Stomach (tissue), 9 donors: ENCODE data around the gene FGFRL1. TPM values are rescaled to one million over a fixed set of nuclear protein-coding genes. Genes with fewer than 3 reads are reported as not detected.

ENCODE experiments used
- DNase-seq, 2 donors: peaks; one replicate each; pipeline versions ENCODE4 v3.0.0 to v3.0.0-alpha.2; 2013 to 2019
- H3K27ac ChIP-seq, 5 donors: fragments of 200-600 bp in 4 of 5; sonication (generic) in 4 of 5; one replicate each; pipeline ENCODE4 v1.5.1; 2013 to 2019; ENCODE audit warnings: mild to moderate bottlenecking in 1 of 5, moderate library complexity in 1 of 5
- H3K27me3 ChIP-seq, 3 donors: fragments of 200-600 bp; sonication (generic); one replicate each; pipeline ENCODE4 v1.5.1; 2017 to 2019; ENCODE audit warnings: mixed run types in 1 of 3
- H3K36me3 ChIP-seq, 4 donors: fragments of 200-600 bp; sonication (generic); 1 replicate in 3 of 4; 2 replicates in 1 of 4; pipeline ENCODE4 v1.5.1; 2016 to 2019
- H3K4me1 ChIP-seq, 4 donors: fragments of 200-600 bp; sonication (generic); one replicate each; pipeline ENCODE4 v1.5.1; 2016 to 2019
- H3K4me3 ChIP-seq, 4 donors: fragments of 200-600 bp; sonication (generic) in 3 of 4; one replicate each; pipeline ENCODE4 v1.5.1; 2016 to 2019; ENCODE audit warnings: mild to moderate bottlenecking in 1 of 4
- H3K9me3 ChIP-seq, 4 donors: fragments of 200-600 bp; sonication (generic); one replicate each; pipeline ENCODE4 v1.5.1; 2016 to 2019
- EP300 ChIP-seq: sonication (generic); formaldehyde crosslinking; IDR thresholded peaks from one replicate; pipeline ENCODE4 v1.6.1; 2017; ENCODE audit warnings: antibody characterized with exemption
- POLR2A ChIP-seq, 4 donors: fragments of 450-650 bp; IDR thresholded peaks; one replicate each; pipeline ENCODE4 v1.6.1; 2016; ENCODE audit warnings: antibody characterized with exemption in 4 of 4, control low read depth in 2 of 4, mild to moderate bottlenecking in 1 of 4, moderate library complexity in 1 of 4
- POLR2AphosphoS5 ChIP-seq, 3 donors: sonication (generic); formaldehyde crosslinking; IDR thresholded peaks; one replicate each; pipeline ENCODE4 v1.6.1; 2016; ENCODE audit warnings: antibody characterized with exemption in 3 of 3
- WGBS, 5 donors: extraction: QIAGEN DNeasy Blood & Tissue Kit in 3 of 5; methylation state at CpG; one replicate each; pipeline versions ENCODE4 v1.1.5 to v1.1.7; 2013 to 2018; 5-methylcytosine and 5-hydroxymethylcytosine counted together
- intact Hi-C: fragments of 100-400 bp; cut with DNase I; formaldehyde crosslinking; loops from one replicate; pipeline ENCODE4 v1.15.1; 2023; ENCODE audit warnings: low total_unique reads
- polyA plus RNA-seq, 3 donors: library from polyadenylated mRNA; stranded (reverse); fragments of 200-250 nt; gene quantifications; one replicate each; pipeline ENCODE4 v1.2.3, GENCODE V29; 2013
- total RNA-seq, 5 donors: library from RNA; depleted of rRNA; stranded (reverse); fragments of >200 nt; gene quantifications; one replicate each; pipeline versions ENCODE4 v1.1.0 to v1.2.3, GENCODE V29; 2014 to 2016
- TF ChIP-seq, protein P1 (sequence below), 7 experiments: fragments of 450-650 bp in 4 of 7; fragments of 200-600 bp in 3 of 7; sonication (generic) in 3 of 7; IDR thresholded peaks; one replicate each; pipeline ENCODE4 v1.5.1; 2016 to 2019; ENCODE audit warnings: antibody characterized with exemption in 7 of 7, control low read depth in 2 of 7, mild to moderate bottlenecking in 1 of 7
- donor health status: healthy with polysubstance abuse.
- donor health status: Bipolar disorder and iron deficiency.
- donor health status: healthy.

FGFRL1 gene
- total and polyA plus RNA-seq, 8 donors: 3.5 to 42.7 (median 9.8) TPM

DNA sequence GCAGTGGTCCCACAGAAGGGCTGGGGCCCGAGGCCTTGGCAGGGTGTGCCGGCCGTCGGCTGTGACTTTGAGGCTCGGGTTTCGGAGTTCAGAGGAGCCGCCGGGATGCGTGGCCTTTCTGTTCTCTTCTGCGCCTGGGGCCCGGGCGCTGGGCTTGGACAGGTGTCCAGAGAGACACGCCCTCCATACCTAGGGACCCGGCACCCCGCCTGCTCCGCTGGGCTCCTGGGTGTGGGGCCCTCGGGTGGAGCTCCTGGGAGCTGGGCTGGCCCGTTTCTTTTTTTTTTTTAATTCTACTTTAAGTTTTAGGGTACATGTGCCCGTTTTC lies 11.3 kb downstream of the FGFRL1 start:
- Histone ChIP-seq H3K36me3 (peaks cover 7 to 40% (median 36%) of the 10 kb centered on the region in 4 donors), H3K4me3 (no peak overlapping the region), H3K4me1 (peaks cover 0 to 25% (median 14%) of the 10 kb centered on the region in 4 donors), H3K27me3 (no peaks in the 10 kb centered on the region), H3K9me3 (no peaks in the 10 kb centered on the region), H3K27ac (no peak overlapping the region)
- TF ChIP-seq POLR2AphosphoS5 (IDR thresholded peaks at IDR 0.05): no peak
- no peak for TF ChIP-seq EP300
- TF ChIP-seq, protein P1, sequence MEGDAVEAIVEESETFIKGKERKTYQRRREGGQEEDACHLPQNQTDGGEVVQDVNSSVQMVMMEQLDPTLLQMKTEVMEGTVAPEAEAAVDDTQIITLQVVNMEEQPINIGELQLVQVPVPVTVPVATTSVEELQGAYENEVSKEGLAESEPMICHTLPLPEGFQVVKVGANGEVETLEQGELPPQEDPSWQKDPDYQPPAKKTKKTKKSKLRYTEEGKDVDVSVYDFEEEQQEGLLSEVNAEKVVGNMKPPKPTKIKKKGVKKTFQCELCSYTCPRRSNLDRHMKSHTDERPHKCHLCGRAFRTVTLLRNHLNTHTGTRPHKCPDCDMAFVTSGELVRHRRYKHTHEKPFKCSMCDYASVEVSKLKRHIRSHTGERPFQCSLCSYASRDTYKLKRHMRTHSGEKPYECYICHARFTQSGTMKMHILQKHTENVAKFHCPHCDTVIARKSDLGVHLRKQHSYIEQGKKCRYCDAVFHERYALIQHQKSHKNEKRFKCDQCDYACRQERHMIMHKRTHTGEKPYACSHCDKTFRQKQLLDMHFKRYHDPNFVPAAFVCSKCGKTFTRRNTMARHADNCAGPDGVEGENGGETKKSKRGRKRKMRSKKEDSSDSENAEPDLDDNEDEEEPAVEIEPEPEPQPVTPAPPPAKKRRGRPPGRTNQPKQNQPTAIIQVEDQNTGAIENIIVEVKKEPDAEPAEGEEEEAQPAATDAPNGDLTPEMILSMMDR (IDR thresholded peaks at IDR 0.05): no peak
- TF ChIP-seq POLR2A (IDR thresholded peaks at IDR 0.05): no peak
- DNase-seq: peak; percentile 56 to 67
- 44 to 81% (median 63%) methylated on average over 8 to 19 of the region's 19 CpGs for WGBS, 5 donors
- intact Hi-C loops: no loop called here

DNA sequence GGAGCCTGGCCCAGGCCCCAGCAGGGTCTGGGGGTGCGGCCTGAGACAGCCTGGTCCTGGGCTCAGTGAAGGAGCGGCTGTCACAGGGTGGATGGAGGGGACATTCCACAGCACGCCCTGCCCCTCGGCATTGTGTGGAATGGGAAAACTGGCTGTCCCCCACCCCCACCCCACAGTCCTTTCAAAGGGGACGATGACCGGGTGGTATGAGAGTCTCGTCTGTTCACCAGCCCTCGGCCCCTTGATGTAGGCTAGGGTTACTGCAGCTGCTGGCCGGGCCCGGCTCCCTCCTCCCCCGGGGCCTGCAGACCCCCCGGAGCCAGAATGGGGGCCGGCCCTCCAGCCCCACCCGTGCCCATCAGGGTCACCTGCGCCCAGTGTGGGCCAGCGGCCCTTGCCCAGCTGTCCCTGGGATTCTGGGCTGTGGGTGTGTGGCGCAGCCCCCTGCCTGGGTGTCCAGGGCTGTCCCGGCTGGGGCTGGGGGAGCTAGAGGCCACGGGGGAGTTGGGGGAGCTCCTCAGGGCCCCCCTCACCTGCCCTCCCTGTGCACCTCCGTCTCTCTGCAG lies 11.7 kb downstream of the FGFRL1 start:
- TF ChIP-seq POLR2AphosphoS5 (IDR thresholded peaks at IDR 0.05): no peak
- TF ChIP-seq, protein P1 (IDR thresholded peaks at IDR 0.05): no peak
- TF ChIP-seq EP300: no peak
- no peak for TF ChIP-seq POLR2A (IDR thresholded peaks at IDR 0.05)
- Histone ChIP-seq H3K36me3 (peaks cover 7 to 40% (median 36%) of the 10 kb centered on the region in 4 donors), H3K9me3 (no peaks in the 10 kb centered on the region), H3K4me3 (no peak overlapping the region), H3K27me3 (peaks cover 0 to under 1% (median 0%) of the 10 kb centered on the region in 3 donors), H3K27ac (no peak overlapping the region), H3K4me1 (peaks cover 0 to 25% (median 13%) of the 10 kb centered on the region in 4 donors)
- DNase-seq: no peak
- 87 to 96% (median 94%) methylated on average over 14 to 20 of the region's 20 CpGs for WGBS, 5 donors
- intact Hi-C loops: no loop called here

DNA sequence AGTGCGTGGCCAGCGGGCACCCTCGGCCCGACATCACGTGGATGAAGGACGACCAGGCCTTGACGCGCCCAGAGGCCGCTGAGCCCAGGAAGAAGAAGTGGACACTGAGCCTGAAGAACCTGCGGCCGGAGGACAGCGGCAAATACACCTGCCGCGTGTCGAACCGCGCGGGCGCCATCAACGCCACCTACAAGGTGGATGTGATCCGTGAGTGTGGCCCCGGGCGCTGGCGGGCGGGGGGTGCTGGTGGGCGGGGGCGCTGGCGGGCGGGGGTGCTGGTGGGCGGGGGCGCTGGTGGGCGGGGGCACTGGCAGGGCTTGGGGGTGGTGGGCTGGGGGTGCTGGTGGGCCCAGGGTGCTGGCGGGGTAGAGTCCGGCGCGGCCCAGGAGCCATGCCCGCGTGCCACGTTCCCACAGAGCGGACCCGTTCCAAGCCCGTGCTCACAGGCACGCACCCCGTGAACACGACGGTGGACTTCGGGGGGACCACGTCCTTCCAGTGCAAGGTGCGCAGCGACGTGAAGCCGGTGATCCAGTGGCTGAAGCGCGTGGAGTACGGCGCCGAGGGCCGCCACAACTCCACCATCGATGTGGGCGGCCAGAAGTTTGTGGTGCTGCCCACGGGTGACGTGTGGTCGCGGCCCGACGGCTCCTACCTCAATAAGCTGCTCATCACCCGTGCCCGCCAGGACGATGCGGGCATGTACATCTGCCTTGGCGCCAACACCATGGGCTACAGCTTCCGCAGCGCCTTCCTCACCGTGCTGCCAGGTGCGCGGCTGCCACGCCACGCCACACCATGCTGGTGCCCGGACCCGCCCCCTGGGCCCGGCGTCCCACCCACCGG lies 12.7 kb downstream of the FGFRL1 start:
- intact Hi-C loops: no loop called here
- no peak overlapping the region for H3K4me3 ChIP-seq
- no peaks in the 10 kb centered on the region for H3K9me3 ChIP-seq
- 96 to 98% (median 97%) methylated on average over 63 to 83 of the region's 83 CpGs for WGBS, 5 donors
- no peak overlapping the region for H3K27ac ChIP-seq
- peaks cover 7 to 40% (median 36%) of the 10 kb centered on the region in 4 donors for H3K36me3 ChIP-seq
- DNase-seq: no peak
- TF ChIP-seq POLR2AphosphoS5 (IDR thresholded peaks at IDR 0.05) (no peak), EP300 (no peak), POLR2A (IDR thresholded peaks at IDR 0.05) (no peak)
- TF ChIP-seq, protein P1 (IDR thresholded peaks at IDR 0.05): no peak
- H3K27me3 ChIP-seq: peaks cover 0 to 10% (median 0%) of the 10 kb centered on the region in 3 donors
- peaks cover 0 to 29% (median 13%) of the 10 kb centered on the region in 4 donors for H3K4me1 ChIP-seq

DNA sequence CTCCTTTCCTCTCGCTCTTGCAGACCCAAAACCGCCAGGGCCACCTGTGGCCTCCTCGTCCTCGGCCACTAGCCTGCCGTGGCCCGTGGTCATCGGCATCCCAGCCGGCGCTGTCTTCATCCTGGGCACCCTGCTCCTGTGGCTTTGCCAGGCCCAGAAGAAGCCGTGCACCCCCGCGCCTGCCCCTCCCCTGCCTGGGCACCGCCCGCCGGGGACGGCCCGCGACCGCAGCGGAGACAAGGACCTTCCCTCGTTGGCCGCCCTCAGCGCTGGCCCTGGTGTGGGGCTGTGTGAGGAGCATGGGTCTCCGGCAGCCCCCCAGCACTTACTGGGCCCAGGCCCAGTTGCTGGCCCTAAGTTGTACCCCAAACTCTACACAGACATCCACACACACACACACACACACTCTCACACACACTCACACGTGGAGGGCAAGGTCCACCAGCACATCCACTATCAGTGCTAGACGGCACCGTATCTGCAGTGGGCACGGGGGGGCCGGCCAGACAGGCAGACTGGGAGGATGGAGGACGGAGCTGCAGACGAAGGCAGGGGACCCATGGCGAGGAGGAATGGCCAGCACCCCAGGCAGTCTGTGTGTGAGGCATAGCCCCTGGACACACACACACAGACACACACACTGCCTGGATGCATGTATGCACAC lies 13.6 kb downstream of the FGFRL1 start:
- Histone ChIP-seq H3K27ac (no peak overlapping the region), H3K9me3 (no peaks in the 10 kb centered on the region), H3K4me3 (no peak overlapping the region), H3K4me1 (peaks cover 5 to 38% (median 20%) of the 10 kb centered on the region in 4 donors), H3K27me3 (peaks cover 0 to 19% (median 0%) of the 10 kb centered on the region in 3 donors), H3K36me3 (peaks cover 7 to 40% (median 36%) of the 10 kb centered on the region in 4 donors)
- 84 to 93% (median 87%) methylated on average over 24 to 32 of the region's 32 CpGs for WGBS, 5 donors
- no peak for DNase-seq
- intact Hi-C loops: no loop called here
- TF ChIP-seq POLR2AphosphoS5 (IDR thresholded peaks at IDR 0.05) (no peak), EP300 (no peak), POLR2A (IDR thresholded peaks at IDR 0.05) (no peak)
- TF ChIP-seq, protein P1 (IDR thresholded peaks at IDR 0.05): no peak
